ENCODE data around the gene RAPGEF5.

Gene RAPGEF5

GRCh38 chr7:22151901-22152300 is 205.1 kb downstream of the RAPGEF5 start:
- no peak for DNase-seq (ENCODE audit: low read depth in 2 of 2)

- no peak for DNase-seq (ENCODE audit: low read depth in 2 of 2)
Observed at GRCh38 chr7:22150221-22150620, 206.7 kb downstream of the RAPGEF5 start.

- no peak for DNase-seq (ENCODE audit: low read depth in 2 of 2)
Observed at GRCh38 chr7:22147868-22148267, 209.1 kb downstream of the RAPGEF5 start.

- no peak for DNase-seq (ENCODE audit: low read depth in 2 of 2)
Observed at GRCh38 chr7:22146961-22147512, 209.9 kb downstream of the RAPGEF5 start.

GRCh38 chr7:22144950-22145349 is 212.0 kb downstream of the RAPGEF5 start:
- no peak for DNase-seq (ENCODE audit: low read depth in 2 of 2)

GRCh38 chr7:22143491-22143890 is 213.5 kb downstream of the RAPGEF5 start:
- no peak for DNase-seq (ENCODE audit: low read depth in 2 of 2)

- DNase-seq (ENCODE audit: low read depth in 2 of 2): no peak
Observed at GRCh38 chr7:22142572-22142971, 214.4 kb downstream of the RAPGEF5 start.

- no peak for DNase-seq (ENCODE audit: low read depth in 2 of 2)
Observed at GRCh38 chr7:22141355-22141754, 215.6 kb downstream of the RAPGEF5 start.

- DNase-seq (ENCODE audit: low read depth in 2 of 2): no peak
Observed at GRCh38 chr7:22140578-22140977, 216.4 kb downstream of the RAPGEF5 start.

GRCh38 chr7:22138886-22139285 is 218.1 kb downstream of the RAPGEF5 start:
- DNase-seq (ENCODE audit: low read depth in 2 of 2): no peak

GRCh38 chr7:22138106-22138505 is 218.8 kb downstream of the RAPGEF5 start:
- no peak for DNase-seq (ENCODE audit: low read depth in 2 of 2)

- no peak for DNase-seq (ENCODE audit: low read depth in 2 of 2)
Observed at GRCh38 chr7:22137466-22137865, 219.5 kb downstream of the RAPGEF5 start.

- no peak for DNase-seq (ENCODE audit: low read depth in 2 of 2)
Observed at GRCh38 chr7:22137026-22137425, 219.9 kb downstream of the RAPGEF5 start.

- DNase-seq (ENCODE audit: low read depth in 2 of 2): no peak
Observed at GRCh38 chr7:22129819-22130580, 227.0 kb downstream of the RAPGEF5 start.

GRCh38 chr7:22129166-22129565 is 227.8 kb downstream of the RAPGEF5 start:
- no peak for DNase-seq (ENCODE audit: low read depth in 2 of 2)

- no peak for DNase-seq (ENCODE audit: low read depth in 2 of 2)
Observed at GRCh38 chr7:22128528-22128920, 228.4 kb downstream of the RAPGEF5 start.

GRCh38 chr7:22127835-22128527 is 229.0 kb downstream of the RAPGEF5 start:
- no peak for DNase-seq (ENCODE audit: low read depth in 2 of 2)

- DNase-seq (ENCODE audit: low read depth in 2 of 2): no peak
Observed at GRCh38 chr7:22125436-22125835, 231.5 kb downstream of the RAPGEF5 start.

GRCh38 chr7:22124941-22125340 is 232.0 kb downstream of the RAPGEF5 start:
- DNase-seq (ENCODE audit: low read depth in 2 of 2): no peak

GRCh38 chr7:22123139-22123538 is 233.8 kb downstream of the RAPGEF5 start:
- no peak for DNase-seq (ENCODE audit: low read depth in 2 of 2)

GRCh38 chr7:22121702-22122474 is 235.1 kb downstream of the RAPGEF5 start:
- no peak for DNase-seq (ENCODE audit: low read depth in 2 of 2)

GRCh38 chr7:22120391-22121053 is 236.4 kb downstream of the RAPGEF5 start:
- DNase-seq (ENCODE audit: low read depth in 2 of 2): no peak

All from stimulated activated CD8-positive, alpha-beta memory T cell treated with anti-CD3 and anti-CD28 coated beads, Interleukin-15, amount 100 ng/mL, for 48 hours (primary cell).